Measurements from ENCODE around the gene SLC34A3.

- no peak for TF ChIP-seq POLR2A (IDR thresholded peaks at IDR 0.05; ENCODE audit: low read length)
- TF ChIP-seq CTCF (IDR thresholded peaks at IDR 0.05), result no peak
- no peak for TF ChIP-seq CHD2 (IDR thresholded peaks at IDR 0.05; ENCODE audit: low read length, partially characterized antibody)
- TF ChIP-seq RCOR1 (IDR thresholded peaks at IDR 0.05; ENCODE audit: low read depth, low read length), result no peak
- no peak for TF ChIP-seq EP300 (IDR thresholded peaks at IDR 0.05)
- TF ChIP-seq HDAC2 (IDR thresholded peaks at IDR 0.05), result no peak; the same call in 1 of the 2 replicates
- TF ChIP-seq CHD4 (IDR thresholded peaks at IDR 0.05; ENCODE audit: borderline replicate concordance), result no peak
- TF ChIP-seq HOXA7 (CRISPR knock-in tag; IDR thresholded peaks at IDR 0.05), result no peak
These were observed 42.6 kb upstream of the SLC34A3 start for GRCh38 chr9:137188086-137188489.
